Measurements from ENCODE around the gene MESP1. TPM values are rescaled to one million over a fixed set of nuclear protein-coding genes. Genes with fewer than 3 reads are reported as not detected.

Gene MESP1
- total RNA-seq, 1 donor from 2014 or later: 2.1 TPM

GRCh38 chr15:89795996-89796395 lies 44.9 kb upstream of the MESP1 start:
- no peaks in the 10 kb centered on the region for H3K27me3 Mint-ChIP-seq (ENCODE audit: unreplicated experiment)

GRCh38 chr15:89794627-89795241 lies 43.7 kb upstream of the MESP1 start:
- Mint-ChIP-seq H3K9me3 (ENCODE audit: unreplicated experiment) (peaks cover 5% of the 10 kb centered on the region), H3K4me3 (ENCODE audit: unreplicated experiment) (peak overlapping the region; percentile 38), H3K27me3 (ENCODE audit: unreplicated experiment) (no peaks in the 10 kb centered on the region), H3K27ac (ENCODE audit: unreplicated experiment) (peak overlapping the region; percentile 88), H3K4me1 (ENCODE audit: unreplicated experiment) (peaks cover 26% of the 10 kb centered on the region), H3K36me3 (ENCODE audit: unreplicated experiment) (peaks cover 35% of the 10 kb centered on the region)
- TF ChIP-seq CTCF (IDR thresholded peaks at IDR 0.05): no peak
- no peak for DNase-seq (ENCODE audit: extremely low spot score, unreplicated experiment)

More at GRCh38 chr15:89795996-89796395, 44.9 kb upstream of the MESP1 start:
- Mint-ChIP-seq H3K4me1 (ENCODE audit: unreplicated experiment) (peaks cover 26% of the 10 kb centered on the region), H3K27ac (ENCODE audit: unreplicated experiment) (peak overlapping the region; percentile 88), H3K9me3 (ENCODE audit: unreplicated experiment) (peaks cover 5% of the 10 kb centered on the region), H3K36me3 (ENCODE audit: unreplicated experiment) (peaks cover 37% of the 10 kb centered on the region), H3K4me3 (ENCODE audit: unreplicated experiment) (no peak overlapping the region)
- no peak for TF ChIP-seq CTCF (IDR thresholded peaks at IDR 0.05)
- DNase-seq (ENCODE audit: extremely low spot score, unreplicated experiment): no peak

GRCh38 chr15:89792106-89792805 lies 41.2 kb upstream of the MESP1 start:
- H3K4me1 Mint-ChIP-seq (ENCODE audit: unreplicated experiment): peaks cover 25% of the 10 kb centered on the region
- no peak for TF ChIP-seq CTCF (IDR thresholded peaks at IDR 0.05)
- no peak overlapping the region for H3K4me3 Mint-ChIP-seq (ENCODE audit: unreplicated experiment)
- H3K27me3 Mint-ChIP-seq (ENCODE audit: unreplicated experiment): no peaks in the 10 kb centered on the region
- DNase-seq (ENCODE audit: extremely low spot score, unreplicated experiment): no peak
- peaks cover 12% of the 10 kb centered on the region for H3K9me3 Mint-ChIP-seq (ENCODE audit: unreplicated experiment)
- peaks cover 31% of the 10 kb centered on the region for H3K36me3 Mint-ChIP-seq (ENCODE audit: unreplicated experiment)
- no peak overlapping the region for H3K27ac Mint-ChIP-seq (ENCODE audit: unreplicated experiment)

DNA sequence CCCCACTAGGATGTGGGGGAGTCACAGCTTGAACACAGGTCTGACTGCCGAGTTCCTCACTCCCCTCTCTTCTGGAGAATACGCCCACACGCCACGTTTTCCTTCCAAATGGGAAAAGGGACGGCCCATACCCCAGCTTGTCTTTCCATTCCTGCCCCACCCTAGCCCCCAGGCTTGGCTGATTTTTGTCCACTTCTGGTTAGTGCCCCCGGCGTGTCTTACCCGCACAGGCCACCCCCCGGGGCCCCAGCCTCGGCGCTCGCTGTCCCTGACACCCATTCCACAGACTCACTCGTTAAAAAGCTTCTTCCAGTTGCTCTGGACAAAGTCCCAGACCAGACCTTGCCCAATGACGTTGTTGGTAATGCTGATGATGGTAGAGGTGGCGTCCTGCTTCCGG lies 39.6 kb upstream of the MESP1 start:
- peaks cover 22% of the 10 kb centered on the region for H3K4me1 Mint-ChIP-seq (ENCODE audit: unreplicated experiment)
- DNase-seq (ENCODE audit: extremely low spot score, unreplicated experiment): no peak
- H3K4me3 Mint-ChIP-seq (ENCODE audit: unreplicated experiment): no peak overlapping the region

More for the DNA sequence above, 39.6 kb upstream of the MESP1 start:
- no peaks in the 10 kb centered on the region for H3K27me3 Mint-ChIP-seq (ENCODE audit: unreplicated experiment)
- peaks cover 27% of the 10 kb centered on the region for H3K36me3 Mint-ChIP-seq (ENCODE audit: unreplicated experiment)
- no peak for TF ChIP-seq CTCF (IDR thresholded peaks at IDR 0.05)
- peaks cover 8% of the 10 kb centered on the region for H3K9me3 Mint-ChIP-seq (ENCODE audit: unreplicated experiment)
- H3K27ac Mint-ChIP-seq (ENCODE audit: unreplicated experiment): no peak overlapping the region
